ENCODE measurements around the gene PTGR3.

PTGR3 gene

DNA sequence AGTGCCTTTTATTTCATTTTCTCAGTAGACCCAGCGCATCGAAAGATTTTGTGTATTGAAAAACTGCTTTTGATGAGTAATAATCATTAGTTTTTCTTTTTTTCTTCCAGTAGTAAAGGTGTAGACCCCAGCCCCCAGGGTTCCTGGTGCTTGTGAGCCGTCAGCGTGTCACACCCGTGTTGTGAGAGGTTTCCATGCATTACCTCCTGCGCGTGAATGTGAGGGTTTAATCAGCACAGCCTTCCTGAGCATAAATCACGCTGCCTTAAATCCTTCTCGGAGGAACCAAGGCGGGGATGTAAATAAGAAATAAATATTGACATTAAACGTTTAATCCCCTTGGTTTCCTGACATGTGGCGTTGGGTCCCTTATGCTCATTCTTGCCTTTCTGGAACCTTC, 26.0 kb upstream of the PTGR3 start:
- no peak for DNase-seq

DNA sequence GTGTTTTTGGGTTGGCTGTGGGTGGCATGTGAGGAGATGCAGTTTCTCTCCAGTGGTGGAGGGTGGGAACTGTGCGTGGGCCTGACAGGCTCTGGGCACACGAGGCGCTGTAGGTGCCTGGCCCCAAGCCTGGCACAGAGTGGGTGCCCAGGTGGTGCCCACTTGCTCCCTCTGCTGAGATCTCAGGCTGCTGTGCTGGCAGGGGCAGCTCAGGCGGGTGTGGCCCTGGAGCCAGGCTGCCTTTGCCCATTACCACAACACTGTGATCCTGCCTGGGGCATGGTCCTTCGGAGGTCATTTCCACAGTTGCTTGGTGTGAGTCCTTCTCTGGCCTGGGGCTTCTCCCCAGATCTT, 22.1 kb upstream of the PTGR3 start:
- no peak for DNase-seq

- no peak for DNase-seq
These were observed 21.5 kb upstream of the PTGR3 start for GRCh38 chr18:75230163-75231052.

GRCh38 chr18:75229437-75229836, 20.5 kb upstream of the PTGR3 start:
- no peak for DNase-seq

DNA sequence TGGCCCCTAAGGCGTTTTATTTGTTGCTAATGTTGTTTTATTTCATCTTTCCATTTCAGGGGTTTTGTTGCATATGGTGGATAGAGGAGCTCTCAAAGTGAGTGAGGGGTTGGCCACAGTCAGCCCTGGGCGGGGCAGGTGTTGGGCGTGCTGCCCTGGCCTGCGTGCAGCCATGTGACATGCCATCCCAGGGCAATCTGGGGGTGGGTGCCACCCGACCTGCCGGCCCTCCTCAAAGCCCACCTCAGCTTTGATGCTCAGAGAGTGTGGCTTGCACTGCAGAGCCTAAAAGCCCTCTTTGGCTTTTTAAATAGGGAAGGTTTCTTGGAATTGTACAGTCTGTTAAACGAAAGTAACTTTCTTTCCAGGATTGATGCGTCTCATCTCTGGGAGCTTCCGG, 20.0 kb upstream of the PTGR3 start:
- DNase-seq, result no peak

DNA sequence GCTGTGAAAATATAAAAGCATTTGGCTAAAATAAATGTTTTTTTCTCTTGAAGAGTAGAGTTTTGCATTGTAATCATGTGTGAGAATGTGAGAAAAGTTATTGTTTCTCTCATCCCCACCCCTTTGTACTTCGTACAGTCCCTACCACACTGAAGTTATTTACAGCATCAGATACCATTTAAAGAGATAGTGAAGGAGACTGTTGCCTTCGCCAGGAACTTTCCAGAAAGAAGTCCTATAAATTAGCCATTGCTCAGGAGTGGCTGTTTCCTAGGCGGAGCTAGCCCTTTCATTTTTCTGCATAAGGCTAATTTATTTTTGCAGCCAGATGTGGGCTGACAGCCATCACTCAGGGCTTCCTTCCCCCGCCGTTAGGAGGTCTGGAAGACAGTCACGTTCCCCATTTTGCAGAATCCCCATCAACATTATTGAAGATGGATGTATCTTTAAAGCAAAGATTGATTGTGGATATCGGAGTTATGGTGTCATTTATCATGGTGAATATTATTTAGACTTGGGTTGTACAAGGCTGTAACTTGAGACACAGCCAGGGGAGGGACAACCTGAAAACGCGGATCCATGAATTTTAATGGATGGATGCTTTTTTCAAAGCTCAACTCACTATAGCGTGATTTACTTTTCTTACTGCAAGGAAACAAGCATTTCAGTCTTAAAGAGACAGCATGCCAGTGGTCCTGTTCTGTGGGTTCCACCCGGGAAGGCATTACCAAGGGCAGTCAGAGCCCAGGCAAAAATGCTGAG, 18.8 kb upstream of the PTGR3 start:
- DNase-seq, result no peak

GRCh38 chr18:75226956-75227316, 18.0 kb upstream of the PTGR3 start:
- DNase-seq, result no peak

DNA sequence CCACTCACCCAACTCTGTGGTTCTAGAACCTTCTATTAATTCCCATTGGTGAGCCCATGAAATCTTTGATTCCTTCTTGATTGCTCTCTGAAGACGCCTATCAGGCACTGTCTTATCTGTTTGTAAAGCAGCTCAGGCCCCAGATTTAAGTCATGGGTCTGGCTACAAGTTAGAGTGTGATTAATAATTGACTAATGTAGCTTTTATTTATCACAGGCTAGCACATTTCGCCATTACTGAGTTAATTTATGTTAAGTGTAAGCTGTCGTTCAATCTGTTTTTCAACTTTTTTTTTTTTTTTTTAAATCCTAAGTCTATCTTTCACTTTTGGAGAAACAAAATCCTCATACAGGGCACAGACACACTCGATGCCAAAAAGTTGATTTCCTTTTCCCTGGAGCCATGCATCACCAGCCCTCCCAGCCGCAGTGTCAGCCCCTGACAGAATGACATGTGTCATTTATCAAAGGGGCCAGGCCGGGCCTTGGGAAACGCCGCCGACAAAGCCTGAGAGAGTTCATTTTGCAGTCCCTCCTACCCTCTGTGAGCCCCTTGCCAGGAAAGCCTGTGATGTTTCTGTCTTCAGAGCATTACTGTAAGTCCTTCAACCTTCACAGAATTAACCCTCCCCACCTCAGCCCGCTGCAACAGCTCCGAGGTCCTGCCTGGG, 17.5 kb upstream of the PTGR3 start:
- no peak for DNase-seq

DNA sequence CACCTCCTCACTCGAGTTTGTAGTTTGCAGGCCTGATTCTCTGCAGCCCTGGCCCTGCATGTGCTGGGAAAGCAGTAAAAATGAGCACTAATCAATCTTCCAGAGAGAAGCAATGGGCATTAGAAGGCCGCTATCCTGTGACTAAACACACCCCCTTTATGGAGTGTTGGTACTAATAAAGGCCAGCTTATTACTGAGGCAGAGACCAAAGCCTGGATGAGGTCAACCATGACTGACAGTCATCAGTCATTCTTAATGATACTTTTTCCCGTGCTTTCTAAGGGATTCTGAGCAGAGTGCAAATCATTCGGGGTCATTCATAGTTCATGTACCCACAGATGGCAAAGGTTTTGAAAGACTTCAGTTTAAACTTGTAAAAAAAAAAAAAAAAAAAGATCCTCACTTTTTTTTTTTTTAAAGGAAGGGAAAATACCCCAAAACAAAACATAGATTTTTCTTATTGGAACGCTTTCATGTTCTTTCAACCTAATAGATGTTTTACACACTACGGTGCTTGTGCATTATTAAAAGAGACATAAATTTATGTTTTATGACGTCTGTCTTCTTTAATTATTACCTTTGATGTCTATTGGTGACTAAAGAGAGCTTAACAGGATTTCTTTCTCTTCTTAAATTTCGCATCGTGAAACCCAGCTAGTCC, 14.9 kb upstream of the PTGR3 start:
- DNase-seq, result peak; percentile 68

DNA sequence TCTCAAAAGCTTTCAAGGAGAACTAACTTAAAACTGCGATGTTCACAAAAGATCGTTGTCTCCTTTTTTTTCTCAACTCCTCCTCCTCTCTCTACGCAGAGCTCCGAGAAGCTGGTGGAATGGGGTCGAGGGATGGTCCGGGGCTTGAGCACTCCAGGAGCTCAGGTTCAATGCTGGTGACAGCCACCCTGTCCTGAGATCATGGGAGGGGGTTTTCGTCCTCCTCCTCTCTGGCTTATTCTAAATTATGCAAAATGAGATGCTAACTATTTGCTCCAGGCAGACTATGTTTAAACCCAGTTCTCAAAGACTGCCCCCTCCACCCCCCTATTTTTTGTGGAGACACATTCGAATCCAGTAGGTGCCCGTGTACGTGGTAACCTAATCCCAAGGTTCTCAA, 13.5 kb upstream of the PTGR3 start:
- DNase-seq, result no peak

DNA sequence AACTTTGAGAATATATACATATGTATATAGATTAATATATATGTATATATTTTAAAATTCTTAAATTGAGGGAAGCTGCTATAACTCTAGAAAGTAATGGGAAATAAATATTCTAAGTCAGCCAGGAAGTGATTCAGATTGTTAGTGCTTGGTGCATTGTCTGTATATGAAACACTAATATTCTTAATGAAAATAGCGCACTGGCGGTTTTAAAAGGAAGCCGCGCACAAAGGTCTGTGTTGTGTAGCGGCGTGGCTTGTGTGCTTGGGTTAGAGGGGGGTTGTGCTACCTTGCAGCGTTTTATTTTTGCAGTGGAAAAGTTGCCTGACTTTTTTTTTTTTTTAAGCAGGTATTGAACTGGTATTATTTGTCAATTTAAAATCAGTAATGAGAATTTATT, 13.0 kb upstream of the PTGR3 start:
- DNase-seq, result no peak

GRCh38 chr18:75221397-75221796, 12.5 kb upstream of the PTGR3 start:
- DNase-seq, result no peak

- DNase-seq, result no peak
These were observed 11.8 kb upstream of the PTGR3 start for GRCh38 chr18:75220551-75221355.

DNA sequence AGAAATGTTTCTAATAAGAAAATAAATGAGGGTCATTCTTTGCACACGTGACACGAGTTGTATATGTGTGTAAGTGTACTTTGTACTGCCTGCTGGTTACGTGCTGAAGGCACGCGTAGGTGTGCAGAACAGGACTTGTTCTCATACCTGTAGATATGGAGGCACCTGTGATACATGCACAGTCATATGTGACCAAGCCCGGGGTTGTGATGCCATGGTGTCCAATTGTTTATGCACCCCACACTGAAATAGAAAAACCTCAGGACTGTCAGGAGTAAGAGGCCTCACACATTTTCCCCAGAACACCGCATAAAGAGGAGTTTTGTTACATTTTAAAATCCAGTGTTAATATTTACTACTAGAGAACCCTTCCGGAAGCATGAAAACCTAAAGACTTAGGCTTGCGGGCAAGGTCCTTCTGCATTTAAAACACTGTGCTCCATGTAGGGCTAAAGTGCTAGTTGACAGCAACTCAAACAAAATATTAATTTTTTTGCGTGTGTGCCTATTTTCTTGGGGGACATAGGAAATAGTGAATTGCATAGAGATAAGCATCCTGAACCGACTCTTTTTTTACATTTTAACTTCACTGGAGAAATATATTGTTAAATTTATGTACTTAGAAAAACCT, 10.9 kb upstream of the PTGR3 start:
- DNase-seq, result no peak

- DNase-seq, result peak; percentile 81
These were observed 9.4 kb upstream of the PTGR3 start for GRCh38 chr18:75218065-75218923.

GRCh38 chr18:75216911-75217689, 8.2 kb upstream of the PTGR3 start:
- DNase-seq, result no peak

DNA sequence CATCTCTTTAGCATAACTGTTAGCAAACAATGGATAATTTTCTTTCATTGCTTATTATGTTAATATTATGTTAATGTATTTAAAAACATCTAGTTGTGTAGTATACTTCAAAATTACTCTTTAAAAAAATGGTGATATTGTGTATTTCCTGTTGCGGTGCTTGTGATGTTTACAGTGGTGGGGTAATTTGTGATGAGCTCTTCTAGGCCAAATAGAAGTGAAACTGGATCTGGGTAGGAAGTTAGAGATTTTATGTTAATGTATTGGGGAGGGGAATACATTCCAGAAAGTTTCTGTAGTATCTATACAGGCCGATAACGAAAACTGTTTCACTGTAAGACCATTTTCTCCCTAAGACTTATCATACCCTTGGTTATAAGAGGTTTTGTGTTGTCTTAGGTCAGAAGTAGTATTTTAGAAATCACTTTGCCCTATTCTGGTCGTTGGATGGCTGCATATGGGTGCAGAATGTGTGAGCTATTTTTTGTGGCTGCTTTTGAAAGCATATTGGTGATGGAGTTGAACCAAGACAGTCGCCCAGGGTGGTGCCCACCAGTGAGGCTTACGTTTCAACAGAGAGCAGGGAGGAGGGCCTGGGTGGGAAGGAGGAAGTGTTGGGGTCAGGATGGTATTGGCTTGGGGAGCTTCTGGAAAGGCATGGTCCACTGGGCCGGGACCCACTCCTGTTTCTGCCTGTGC, 7.4 kb upstream of the PTGR3 start:
- no peak for DNase-seq

DNA sequence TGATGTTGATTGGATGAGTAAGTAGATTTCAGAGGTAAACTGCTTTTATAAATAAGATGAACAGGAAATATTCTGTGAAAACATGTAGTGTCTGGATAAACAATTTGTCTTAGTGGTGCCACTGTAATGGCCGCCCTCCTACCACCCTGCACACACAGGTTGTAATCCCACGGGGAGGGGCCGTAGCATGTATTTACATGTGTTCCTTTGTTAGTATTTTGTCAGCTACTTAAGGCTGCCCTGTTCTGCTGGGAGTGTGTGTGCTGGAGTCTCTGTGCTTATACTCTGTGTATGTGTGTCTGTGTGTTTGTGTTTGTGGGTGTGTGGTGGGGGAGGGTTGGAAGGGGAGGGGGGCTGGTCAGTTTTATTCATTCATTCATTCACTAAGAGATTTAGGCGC, 6.7 kb upstream of the PTGR3 start:
- peak; percentile 2 for DNase-seq

- no peak for DNase-seq
These were observed 6.0 kb upstream of the PTGR3 start for GRCh38 chr18:75214766-75215510.
